PC-3 (cell line): ENCODE data around the gene OR9G4. TPM values are rescaled to one million over a fixed set of nuclear protein-coding genes. Genes with fewer than 3 reads are reported as not detected.
A peak's percentile ranks its signal among the peaks of the same experiment; 100 is the strongest.

Experiments
- ATAC-seq: fragments of 200-7000 bp; cut with Tn5 transposase; 2 replicates; pipeline ENCODE4 v1.9.1; 2020; ENCODE audit warnings: mild to moderate bottlenecking, moderate library complexity
- BruUV-seq: library from RNA; stranded (reverse); fragments of 400-500 nt; replicated peaks from 2 replicates; lab custom pipeline; 2021; lab: Mats Ljungman, UMichigan
- CTCF ChIA-PET: fragments of 300-600 bp; sonication (Branson Sonifier 250); formaldehyde crosslinking; loops from one replicate; lab custom pipeline; 2022; ENCODE audit warnings: antibody characterized with exemption; lab: Charles Lee
- POLR2A ChIA-PET: fragments of 300-600 bp; sonication (Branson Sonifier 250); formaldehyde crosslinking; loops from one replicate; lab custom pipeline; 2022; ENCODE audit warnings: antibody characterized with exemption; ENCODE audit not compliant: unreplicated experiment; lab: Charles Lee
- DNase-seq: peaks from one replicate; pipeline ENCODE4 v3.0.0-alpha.2; 2015
- H2AFZ ChIP-seq: fragments of 300-600 bp; sonication (generic); 2 replicates; pipeline ENCODE4 v1.6.0; 2016; ENCODE audit warnings: antibody characterized with exemption, low read length
- H3F3A ChIP-seq: fragments of 300-600 bp; sonication (generic); one replicate; pipeline ENCODE4 v1.6.0; 2017; ENCODE audit warnings: antibody characterized with exemption, low read length, control low read depth, mild to moderate bottlenecking; ENCODE audit not compliant: unreplicated experiment
- H3K27ac ChIP-seq: fragments of 300-600 bp; sonication (generic); 2 replicates; pipeline ENCODE4 v1.5.1; 2016; ENCODE audit warnings: mild to moderate bottlenecking, low read length
- H3K27me3 ChIP-seq: fragments of 300-600 bp; sonication (generic); 2 replicates; pipeline ENCODE4 v1.6.1; 2016; ENCODE audit warnings: low read length, mixed read lengths
- H3K36me3 ChIP-seq: fragments of 300-600 bp; sonication (generic); 2 replicates; pipeline ENCODE4 v1.6.1; 2016; ENCODE audit warnings: low read depth, mixed run types, low read length, mixed read lengths
- H3K4me1 ChIP-seq: fragments of 300-600 bp; sonication (generic); 2 replicates; pipeline ENCODE4 v1.5.1; 2016; ENCODE audit warnings: low read length; ENCODE audit not compliant: insufficient read depth
- H3K4me2 ChIP-seq: fragments of 300-600 bp; sonication (generic); 2 replicates; pipeline ENCODE4 v1.6.0; 2016; ENCODE audit warnings: low read length
- H3K4me3 ChIP-seq: fragments of 300-600 bp; sonication (generic); 2 replicates; pipeline ENCODE4 v1.5.1; 2016; ENCODE audit warnings: mild to moderate bottlenecking, low read length, mixed read lengths
- H3K79me2 ChIP-seq: fragments of 300-600 bp; sonication (generic); 2 replicates; pipeline ENCODE4 v1.6.1; 2017; ENCODE audit warnings: low read length, mixed read lengths
- H3K9ac ChIP-seq: fragments of 300-600 bp; sonication (generic); 2 replicates; pipeline ENCODE4 v1.6.0; 2016; ENCODE audit warnings: mild to moderate bottlenecking, low read length
- H3K9me2 ChIP-seq: fragments of 300-600 bp; sonication (generic); replicated peaks from 2 replicates; pipeline ENCODE4 v1.6.1; 2016; ENCODE audit warnings: mixed run types, low read length, mixed read lengths
- H3K9me3 ChIP-seq: fragments of 300-600 bp; sonication (generic); 2 replicates; pipeline ENCODE4 v1.6.1; 2016; ENCODE audit warnings: low read length, mixed read lengths
- H4K20me1 ChIP-seq: fragments of 300-600 bp; sonication (generic); 2 replicates; pipeline ENCODE4 v1.6.1; 2016; ENCODE audit warnings: low read length, mixed read lengths
- CTCF ChIP-seq: fragments of 300-600 bp; sonication (generic); conservative IDR thresholded peaks from 2 replicates; pipeline ENCODE4 v1.5.1; 2017; ENCODE audit warnings: antibody characterized with exemption, low read depth, mild to moderate bottlenecking, low read length
- EZH2 ChIP-seq: fragments of 300-600 bp; sonication (generic); IDR thresholded peaks from one replicate; pipeline ENCODE4 v1.6.1; 2017; ENCODE audit warnings: antibody characterized with exemption, mild to moderate bottlenecking, low read length; ENCODE audit not compliant: unreplicated experiment
- EZH2phosphoT487 ChIP-seq: fragments of 300-600 bp; sonication (generic); IDR thresholded peaks from 2 replicates; pipeline ENCODE4 v1.6.1; 2018; ENCODE audit warnings: mild to moderate bottlenecking, antibody characterized with exemption, low read length, borderline replicate concordance
- intact Hi-C: fragments of 100-400 bp; cut with micrococcal nuclease; formaldehyde crosslinking; loops from 2 replicates; pipeline ENCODE4 v1.9.0; 2023
- total RNA-seq: library from RNA; depleted of rRNA; stranded (reverse); fragments of >200 nt; gene quantifications from 2 replicates; pipeline ENCODE4 v1.2.3, GENCODE V29; 2014

OR9G4 gene
- total RNA-seq, 1 experiment from 2014 or later: not detected

DNA sequence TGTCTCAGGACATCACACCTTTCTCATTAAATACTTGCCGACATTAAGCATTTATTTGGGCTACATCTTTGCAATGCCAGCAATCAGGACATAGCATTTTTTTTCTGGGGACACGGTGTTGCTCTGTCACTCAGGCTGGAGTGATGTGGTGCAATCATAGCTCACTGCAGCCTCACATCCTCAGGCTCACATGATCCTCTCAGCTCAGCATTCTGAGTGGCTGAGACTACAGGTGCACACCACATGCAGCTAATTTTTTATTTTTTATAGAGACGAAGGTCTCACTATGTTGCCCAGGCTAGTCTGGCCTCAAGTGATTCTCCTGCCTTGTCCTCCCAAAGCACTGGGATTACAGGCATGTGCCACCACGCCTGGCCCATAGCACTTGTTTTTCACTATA is 28.0 kb downstream of the OR9G4 start:
- H3F3A ChIP-seq: no peaks in the 10 kb centered on the region
- H3K27me3 ChIP-seq: no peaks in the 10 kb centered on the region
- H3K4me2 ChIP-seq: no peak overlapping the region
- H3K27ac ChIP-seq: no peak overlapping the region
- no peak overlapping the region for H2AFZ ChIP-seq
- ATAC-seq: no peak
- POLR2A ChIA-PET: no interaction called here
- no peaks in the 10 kb centered on the region for H3K36me3 ChIP-seq
- H3K79me2 ChIP-seq: no peaks in the 10 kb centered on the region
- no peak for DNase-seq
- BruUV-seq: no TSS peak
- H4K20me1 ChIP-seq: no peaks in the 10 kb centered on the region
- no peaks in the 10 kb centered on the region for H3K9me3 ChIP-seq
- intact Hi-C loops: no loop called here
- no peak for TF ChIP-seq EZH2
- TF ChIP-seq CTCF: no peak
- TF ChIP-seq EZH2phosphoT487: no peak
- H3K4me3 ChIP-seq: no peak overlapping the region
- no peaks in the 10 kb centered on the region for H3K4me1 ChIP-seq
- CTCF ChIA-PET: no interaction called here
- no peak overlapping the region for H3K9ac ChIP-seq
- H3K9me2 ChIP-seq: no peaks in the 10 kb centered on the region

DNA sequence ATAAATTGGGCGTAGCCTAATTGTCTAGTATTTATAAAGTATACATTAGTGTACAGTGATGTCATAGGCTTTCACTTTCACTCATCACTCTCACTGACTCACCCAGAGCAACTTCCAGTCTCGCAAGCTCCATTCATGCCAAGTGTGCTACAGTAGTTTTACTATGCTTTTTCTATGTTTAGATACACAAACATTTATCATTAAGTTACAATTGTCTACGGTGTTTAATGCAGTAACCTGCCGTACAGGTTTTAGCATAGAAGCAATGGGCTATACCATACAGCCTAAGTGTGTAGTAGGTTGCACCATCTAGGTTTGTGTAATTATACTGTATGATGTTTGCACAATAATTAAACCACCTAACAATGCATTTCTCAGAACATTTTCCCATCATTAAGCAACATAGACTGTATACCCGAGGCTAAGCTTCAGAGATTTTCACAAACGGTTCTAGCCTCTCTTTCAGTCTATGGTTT is 32.1 kb downstream of the OR9G4 start:
- Histone ChIP-seq H3K27me3 (no peaks in the 10 kb centered on the region), H3K9me2 (no peaks in the 10 kb centered on the region), H3F3A (no peaks in the 10 kb centered on the region), H2AFZ (no peak overlapping the region), H3K4me1 (no peaks in the 10 kb centered on the region), H3K9me3 (no peaks in the 10 kb centered on the region), H3K27ac (peak overlapping the region; percentile 65), H3K79me2 (no peaks in the 10 kb centered on the region), H4K20me1 (no peaks in the 10 kb centered on the region), H3K36me3 (no peaks in the 10 kb centered on the region), H3K4me2 (no peak overlapping the region), H3K9ac (no peak overlapping the region), H3K4me3 (no peak overlapping the region)
- intact Hi-C loops: no loop called here
- ChIA-PET POLR2A (no interaction called here), CTCF (no interaction called here)
- no TSS peak for BruUV-seq
- ATAC-seq: no peak
- peak; percentile 66 for DNase-seq
- TF ChIP-seq CTCF (no peak), EZH2phosphoT487 (no peak), EZH2 (no peak)

DNA sequence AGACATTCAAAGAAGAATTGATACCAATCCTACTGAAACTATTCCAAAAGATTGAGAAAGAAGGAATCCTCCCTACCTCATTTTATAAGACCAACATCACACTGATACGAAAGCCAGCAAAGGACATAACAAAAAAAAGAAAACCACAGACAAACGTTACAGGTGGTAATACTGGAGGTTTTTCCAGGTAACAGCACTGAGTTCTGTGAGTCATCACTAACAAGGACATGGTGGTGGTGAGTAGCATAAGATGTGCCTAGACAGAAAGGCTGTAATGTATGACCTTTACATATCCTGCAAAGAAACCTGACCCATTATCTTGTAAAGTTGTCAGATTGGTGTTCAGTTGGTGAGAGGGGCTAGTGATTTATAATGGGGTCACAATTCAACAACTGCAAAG is 34.3 kb downstream of the OR9G4 start:
- no TSS peak for BruUV-seq
- no peak overlapping the region for H3K4me3 ChIP-seq
- CTCF ChIA-PET: no interaction called here
- no peaks in the 10 kb centered on the region for H3K9me3 ChIP-seq
- no peaks in the 10 kb centered on the region for H3K36me3 ChIP-seq
- H3K27ac ChIP-seq: no peak overlapping the region
- no peak for TF ChIP-seq CTCF
- TF ChIP-seq EZH2: no peak
- TF ChIP-seq EZH2phosphoT487: no peak
- POLR2A ChIA-PET: no interaction called here
- no peaks in the 10 kb centered on the region for H3F3A ChIP-seq
- no peaks in the 10 kb centered on the region for H4K20me1 ChIP-seq
- ATAC-seq (no peak), DNase-seq (no peak)
- H3K27me3 ChIP-seq: no peaks in the 10 kb centered on the region
- no peak overlapping the region for H3K4me2 ChIP-seq
- no peak overlapping the region for H2AFZ ChIP-seq
- no peaks in the 10 kb centered on the region for H3K9me2 ChIP-seq
- intact Hi-C loops: no loop called here
- H3K4me1 ChIP-seq: no peaks in the 10 kb centered on the region
- no peak overlapping the region for H3K9ac ChIP-seq
- no peaks in the 10 kb centered on the region for H3K79me2 ChIP-seq
